ENCODE measurements around the gene CES2. TPM values are rescaled to one million over a fixed set of nuclear protein-coding genes. Genes with fewer than 3 reads are reported as not detected.

The CES2 gene
- total and polyA plus RNA-seq, 10 of the 15 experiments (the other 5 are each of a cell fraction or from before 2014, with no cell fraction given), result 1.6 to 33.7 (median 21.0) TPM

DNA sequence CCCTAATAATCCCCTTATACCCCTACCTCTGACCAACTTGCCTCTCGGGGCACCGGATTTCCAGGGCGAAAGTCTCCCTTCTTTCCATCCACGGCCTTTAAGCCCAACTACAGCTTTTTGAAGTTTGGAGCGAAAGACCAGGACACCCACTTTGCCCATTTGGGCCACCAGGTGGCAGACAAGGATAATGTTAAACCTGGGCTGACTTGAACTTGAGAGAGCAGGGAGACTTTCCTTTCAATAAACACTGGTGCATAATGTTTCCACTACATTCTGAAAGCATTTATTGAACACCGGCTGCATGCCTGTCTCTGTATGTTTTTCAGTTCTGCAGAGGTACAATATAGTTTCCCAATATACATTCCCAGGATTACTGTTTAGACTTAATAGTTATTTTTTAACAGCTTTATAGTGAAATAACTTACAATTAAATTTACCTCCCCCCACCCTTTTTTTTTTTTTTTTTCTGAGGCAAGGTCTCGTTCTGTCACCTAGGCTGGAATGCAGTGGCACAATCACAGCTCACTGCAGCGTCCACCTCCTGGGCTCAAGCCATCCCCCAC, 18.9 kb downstream of the CES2 start:
- H3K79me2 ChIP-seq (ENCODE audit: control insufficient read depth, insufficient read depth, low read length), result no peaks in the 10 kb centered on the region
- H3K4me2 ChIP-seq (ENCODE audit: control insufficient read depth, insufficient read depth), result no peak overlapping the region
- WGBS (ENCODE audit: insufficient coverage, insufficient replicate concordance, low lambda C conversion rate, missing lambda C conversion rate), result 10% methylated on average over 7 of the region's 8 CpGs
- H3K36me3 ChIP-seq (ENCODE audit: control insufficient read depth in 2 of 2, insufficient read depth in 2 of 2, low read length in 1 of 2), result no peaks in the 10 kb centered on the region
- in situ Hi-C loops (cut with MboI) (no loop called here), intact Hi-C loops (cut with micrococcal nuclease; ENCODE audit: unreplicated experiment) (loop anchor here (1.0 to 10.0 kb wide), 3 partner anchors 23 to 231 kb away; no protein-coding TSS in a partner anchor)
- FAIRE-seq (peak; percentile 97), ATAC-seq (peak; percentile 82), DNase-seq (ENCODE audit: low read depth, low spot score) (peak; percentile 45)
- ChIA-PET CTCF (interaction anchor here (0.6 to 2.8 kb wide), 31 partner anchors 11 to 445 kb away, joined by 3 to 14 read pairs (median 4); partner anchors contain the start of genes EXOC3L1, FBXL8 and TRADD), RAD21 (ENCODE audit: unreplicated experiment) (interaction anchor here (0.6 to 1.4 kb wide), 5 partner anchors 21 to 313 kb away, joined by 4 to 9 read pairs (median 5); no protein-coding TSS in a partner anchor), POLR2A (interaction anchor here (0.6 to 0.9 kb wide), 3 partner anchors 76 to 517 kb away, joined by 3 to 4 read pairs (median 4); no protein-coding TSS in a partner anchor), SMC1A (ENCODE audit: uncharacterized antibody, unreplicated experiment) (interaction anchor here (0.6 to 1.7 kb wide), 7 partner anchors 21 to 234 kb away, joined by 3 to 7 read pairs (median 3); no protein-coding TSS in a partner anchor)
- H3K9ac ChIP-seq (ENCODE audit: control insufficient read depth, insufficient read depth, low read length), result no peak overlapping the region
- no peak overlapping the region for H3K4me3 ChIP-seq
- BruUV-seq (replicated peaks), result no TSS peak
- no peaks in the 10 kb centered on the region for H3K27me3 ChIP-seq (replicated peaks in 1 of 2; ENCODE audit: control insufficient read depth in 2 of 2, insufficient read depth in 2 of 2, low read length in 1 of 2)
- H3K4me1 ChIP-seq (ENCODE audit: control insufficient read depth, insufficient read depth, low read length), result peaks cover 9% of the 10 kb centered on the region
- peak overlapping the region; percentile 62; the same call in 1 of the 2 replicates for H2AFZ ChIP-seq (ENCODE audit: control insufficient read depth, low read depth, low read length)
- H4K20me1 ChIP-seq (ENCODE audit: control insufficient read depth, insufficient read depth), result no peaks in the 10 kb centered on the region
- no peaks in the 10 kb centered on the region for H3K9me3 ChIP-seq (replicated peaks; ENCODE audit: control insufficient read depth, insufficient read depth, low read length)
- no peak overlapping the region for H3K27ac ChIP-seq (ENCODE audit: control insufficient read depth, insufficient read depth)
- TF ChIP-seq, protein P1, sequence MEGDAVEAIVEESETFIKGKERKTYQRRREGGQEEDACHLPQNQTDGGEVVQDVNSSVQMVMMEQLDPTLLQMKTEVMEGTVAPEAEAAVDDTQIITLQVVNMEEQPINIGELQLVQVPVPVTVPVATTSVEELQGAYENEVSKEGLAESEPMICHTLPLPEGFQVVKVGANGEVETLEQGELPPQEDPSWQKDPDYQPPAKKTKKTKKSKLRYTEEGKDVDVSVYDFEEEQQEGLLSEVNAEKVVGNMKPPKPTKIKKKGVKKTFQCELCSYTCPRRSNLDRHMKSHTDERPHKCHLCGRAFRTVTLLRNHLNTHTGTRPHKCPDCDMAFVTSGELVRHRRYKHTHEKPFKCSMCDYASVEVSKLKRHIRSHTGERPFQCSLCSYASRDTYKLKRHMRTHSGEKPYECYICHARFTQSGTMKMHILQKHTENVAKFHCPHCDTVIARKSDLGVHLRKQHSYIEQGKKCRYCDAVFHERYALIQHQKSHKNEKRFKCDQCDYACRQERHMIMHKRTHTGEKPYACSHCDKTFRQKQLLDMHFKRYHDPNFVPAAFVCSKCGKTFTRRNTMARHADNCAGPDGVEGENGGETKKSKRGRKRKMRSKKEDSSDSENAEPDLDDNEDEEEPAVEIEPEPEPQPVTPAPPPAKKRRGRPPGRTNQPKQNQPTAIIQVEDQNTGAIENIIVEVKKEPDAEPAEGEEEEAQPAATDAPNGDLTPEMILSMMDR (IDR thresholded peaks at IDR 0.05 in 2 of 3, conservative IDR thresholded peaks at IDR 0.05 in 1 of 3; ENCODE audit: control insufficient read depth in 2 of 3, extremely low read depth in 1 of 3, insufficient read depth in 1 of 3, low read depth in 3 of 3, low read length in 3 of 3), result peak; percentile 76 to 92 (median 90)
- TF ChIP-seq SMC3 (IDR thresholded peaks at IDR 0.05; ENCODE audit: borderline replicate concordance, low read length), result peak; percentile 74
- no peak for TF ChIP-seq EP300 (IDR thresholded peaks at IDR 0.05; ENCODE audit: borderline replicate concordance in 1 of 2, control insufficient read depth in 1 of 2, low read depth in 2 of 2, low read length in 2 of 2)
- TF ChIP-seq BCL11A (IDR thresholded peaks at IDR 0.05; ENCODE audit: low read depth, low read length), result no peak
- no peak for TF ChIP-seq GATAD2B (conservative IDR thresholded peaks at IDR 0.05; ENCODE audit: low read depth)
- TF ChIP-seq RUNX3 (IDR thresholded peaks at IDR 0.05; ENCODE audit: low read length), result no peak
- TF ChIP-seq, protein P2, sequence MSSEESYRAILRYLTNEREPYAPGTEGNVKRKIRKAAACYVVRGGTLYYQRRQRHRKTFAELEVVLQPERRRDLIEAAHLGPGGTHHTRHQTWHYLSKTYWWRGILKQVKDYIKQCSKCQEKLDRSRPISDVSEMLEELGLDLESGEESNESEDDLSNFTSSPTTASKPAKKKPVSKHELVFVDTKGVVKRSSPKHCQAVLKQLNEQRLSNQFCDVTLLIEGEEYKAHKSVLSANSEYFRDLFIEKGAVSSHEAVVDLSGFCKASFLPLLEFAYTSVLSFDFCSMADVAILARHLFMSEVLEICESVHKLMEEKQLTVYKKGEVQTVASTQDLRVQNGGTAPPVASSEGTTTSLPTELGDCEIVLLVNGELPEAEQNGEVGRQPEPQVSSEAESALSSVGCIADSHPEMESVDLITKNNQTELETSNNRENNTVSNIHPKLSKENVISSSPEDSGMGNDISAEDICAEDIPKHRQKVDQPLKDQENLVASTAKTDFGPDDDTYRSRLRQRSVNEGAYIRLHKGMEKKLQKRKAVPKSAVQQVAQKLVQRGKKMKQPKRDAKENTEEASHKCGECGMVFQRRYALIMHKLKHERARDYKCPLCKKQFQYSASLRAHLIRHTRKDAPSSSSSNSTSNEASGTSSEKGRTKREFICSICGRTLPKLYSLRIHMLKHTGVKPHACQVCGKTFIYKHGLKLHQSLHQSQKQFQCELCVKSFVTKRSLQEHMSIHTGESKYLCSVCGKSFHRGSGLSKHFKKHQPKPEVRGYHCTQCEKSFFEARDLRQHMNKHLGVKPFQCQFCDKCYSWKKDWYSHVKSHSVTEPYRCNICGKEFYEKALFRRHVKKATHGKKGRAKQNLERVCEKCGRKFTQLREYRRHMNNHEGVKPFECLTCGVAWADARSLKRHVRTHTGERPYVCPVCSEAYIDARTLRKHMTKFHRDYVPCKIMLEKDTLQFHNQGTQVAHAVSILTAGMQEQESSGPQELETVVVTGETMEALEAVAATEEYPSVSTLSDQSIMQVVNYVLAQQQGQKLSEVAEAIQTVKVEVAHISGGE (CRISPR knock-in tag; IDR thresholded peaks at IDR 0.05), result no peak
- no peak for TF ChIP-seq IRF4 (IDR thresholded peaks at IDR 0.05; ENCODE audit: low read depth, low read length)
- TF ChIP-seq MEF2A (IDR thresholded peaks at IDR 0.05; ENCODE audit: insufficient read depth, low read depth, low read length), result no peak
- no peak for TF ChIP-seq PKNOX1 (IDR thresholded peaks at IDR 0.05)
- no peak for TF ChIP-seq HDGF (IDR thresholded peaks at IDR 0.05)
- peak; percentile 50 for TF ChIP-seq SMARCA5 (IDR thresholded peaks at IDR 0.05)
- no peak for TF ChIP-seq ZNF24 (IDR thresholded peaks at IDR 0.05)
- TF ChIP-seq FOXM1 (IDR thresholded peaks at IDR 0.05; ENCODE audit: low read depth, low read length), result peak; percentile 24; the same call in 1 of the 2 replicates
- no peak for TF ChIP-seq JUNB (IDR thresholded peaks at IDR 0.05)
- no peak for TF ChIP-seq ZNF274 (IDR thresholded peaks at IDR 0.05; ENCODE audit: insufficient read depth, insufficient read length)
- no peak for TF ChIP-seq RBBP5 (conservative IDR thresholded peaks at IDR 0.05)
- TF ChIP-seq KAT2A (conservative IDR thresholded peaks at IDR 0.05; ENCODE audit: control insufficient read depth, low read depth, low read length), result no peak
- TF ChIP-seq RAD21 (IDR thresholded peaks at IDR 0.05; ENCODE audit: insufficient read depth, low read depth, low read length), result peak; percentile 90
